CD4-positive, alpha-beta T cell (primary cell): Measurements from ENCODE around the gene EEF1AKMT3. TPM values are rescaled to one million over a fixed set of nuclear protein-coding genes. Genes with fewer than 3 reads are reported as not detected.

ENCODE experiments used
- ATAC-seq: fragments of 200-7000 bp; cut with Tn5 transposase; one replicate; pipeline ENCODE4 v1.10.0; 2022; ENCODE audit warnings: mild to moderate bottlenecking; ENCODE audit not compliant: poor library complexity
- CTCF ChIA-PET: fragments of 350-600 bp; sonication (Branson Sonifier 250); formaldehyde crosslinking; loops from one replicate; lab custom pipeline; 2021; ENCODE audit warnings: antibody characterized with exemption, inconsistent platforms; lab: Charles Lee
- POLR2A ChIA-PET: fragments of 350-600 bp; sonication (Branson Sonifier 250); formaldehyde crosslinking; loops from one replicate; lab custom pipeline; 2021; ENCODE audit warnings: antibody characterized with exemption, inconsistent platforms; lab: Charles Lee
- DNase-seq, 14 experiments: peaks; one replicate each; pipeline ENCODE4 v3.0.0-alpha.2; 2013 to 2020; ENCODE audit warnings: mixed read lengths in 2 of 14
- H3K27ac ChIP-seq, 2 donors: one replicate each; pipeline versions ENCODE4 v1.5.1 to v1.7.0; 2013; ENCODE audit warnings: low read length in 2 of 2, low read depth in 1 of 2, mild to moderate bottlenecking in 1 of 2
- H3K27me3 ChIP-seq, 2 experiments: 1 replicate in 1 of 2; 2 replicates in 1 of 2; pipeline versions ENCODE4 v1.6.1 to v1.7.0; 2013; ENCODE audit warnings: low read length in 2 of 2, control low read depth in 1 of 2, mild to moderate bottlenecking in 1 of 2, moderate library complexity in 1 of 2; ENCODE audit not compliant: insufficient read depth in 2 of 2, control insufficient read depth in 1 of 2
- H3K36me3 ChIP-seq: one replicate; pipeline ENCODE4 v1.6.1; 2013; ENCODE audit warnings: low read length, control low read depth; ENCODE audit not compliant: insufficient read depth
- H3K4me1 ChIP-seq: one replicate; pipeline ENCODE4 v1.6.1; 2013; ENCODE audit warnings: low read length, control low read depth; ENCODE audit not compliant: insufficient read depth
- H3K4me3 ChIP-seq: one replicate; pipeline ENCODE4 v1.5.1; 2013; ENCODE audit warnings: mild to moderate bottlenecking, low read length, moderate library complexity
- H3K9me3 ChIP-seq, 2 experiments: 1 replicate in 1 of 2; 2 replicates in 1 of 2; pipeline versions ENCODE4 v1.6.1 to v1.7.0; 2013; ENCODE audit warnings: low read length in 2 of 2, mild to moderate bottlenecking in 2 of 2, control low read depth in 1 of 2, moderate library complexity in 1 of 2; ENCODE audit not compliant: control insufficient read depth in 1 of 2, insufficient read depth in 1 of 2
- H3K27ac Mint-ChIP-seq: one replicate; pipeline ENCODE4 v1.8.0; 2020; ENCODE audit warnings: mixed read lengths
- H3K27me3 Mint-ChIP-seq: one replicate; pipeline ENCODE4 v1.8.0; 2021; ENCODE audit warnings: mixed read lengths
- H3K36me3 Mint-ChIP-seq: one replicate; pipeline ENCODE4 v1.8.0; 2021; ENCODE audit warnings: low read depth, mixed read lengths
- H3K4me1 Mint-ChIP-seq: one replicate; pipeline ENCODE4 v1.8.0; 2021; ENCODE audit warnings: low read depth, mixed read lengths
- H3K4me3 Mint-ChIP-seq: one replicate; pipeline ENCODE4 v1.8.0; 2020; ENCODE audit warnings: mild to moderate bottlenecking, mixed read lengths
- H3K9me3 Mint-ChIP-seq: one replicate; pipeline ENCODE4 v1.8.0; 2020; ENCODE audit warnings: mixed read lengths
- intact Hi-C, 2 experiments: fragments of 100-400 bp; cut with DNase I in 1 of 2; cut with micrococcal nuclease in 1 of 2; formaldehyde crosslinking; loops; one replicate each; pipeline versions ENCODE4 v1.15.1 to v1.9.0; 2023 to 2025; cut with DNase I, micrococcal nuclease
- total RNA-seq, 174 experiments: library from RNA in 2 of 174; stranded (reverse) in 2 of 174; gene quantifications; one replicate each; pipeline ENCODE4 v1.2.3 and lab custom pipeline; 2021 to 2026
- TF ChIP-seq, protein P1 (sequence below): fragments of 200-600 bp; IDR thresholded peaks from one replicate; pipeline ENCODE4 v1.8.0; 2022; ENCODE audit warnings: antibody characterized with exemption, mild to moderate bottlenecking

The EEF1AKMT3 gene
- total RNA-seq, 2 experiments from 2014 or later: 1.1 to 1.4 TPM

DNA sequence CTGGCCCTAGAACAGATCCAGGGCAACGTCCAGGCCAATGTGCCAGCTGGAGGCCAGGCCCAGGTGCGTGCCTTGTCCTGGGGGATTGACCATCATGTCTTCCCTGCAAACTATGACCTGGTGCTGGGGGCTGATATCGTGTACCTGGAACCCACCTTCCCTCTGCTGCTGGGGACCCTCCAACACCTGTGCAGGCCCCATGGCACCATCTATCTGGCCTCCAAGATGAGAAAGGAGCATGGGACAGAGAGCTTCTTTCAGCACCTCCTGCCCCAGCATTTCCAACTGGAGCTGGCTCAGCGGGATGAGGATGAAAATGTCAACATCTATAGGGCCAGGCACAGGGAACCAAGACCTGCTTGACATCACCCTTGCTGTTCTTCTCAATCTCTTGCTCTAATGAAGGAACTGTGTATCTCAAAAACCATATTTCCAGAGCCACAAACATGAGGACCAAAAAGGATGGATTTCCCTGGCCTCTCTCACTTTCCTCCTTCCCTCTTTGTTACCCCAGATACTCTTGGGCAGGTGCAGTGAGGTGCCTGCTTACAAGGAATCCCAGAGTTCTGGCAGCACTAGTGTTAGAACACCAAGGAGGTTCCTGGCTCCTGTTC is 8.0 kb downstream of the EEF1AKMT3 start:
- no peaks in the 10 kb centered on the region for H3K27me3 Mint-ChIP-seq
- peaks cover 2% of the 10 kb centered on the region for H3K36me3 ChIP-seq
- ChIA-PET POLR2A (interaction anchor here (1.1 to 2.0 kb wide), 3 partner anchors 8 to 24 kb away, joined by 3 to 15 read pairs (median 10); partner anchors contain the start of genes EEF1AKMT3 and METTL1), CTCF (interaction anchor here (1.2 to 2.1 kb wide), 3 partner anchors 8 to 125 kb away, joined by 3 to 6 read pairs (median 3); partner anchors contain the start of genes EEF1AKMT3 and METTL1)
- H3K4me3 Mint-ChIP-seq: peak overlapping the region; percentile 12
- TF ChIP-seq, protein P1, sequence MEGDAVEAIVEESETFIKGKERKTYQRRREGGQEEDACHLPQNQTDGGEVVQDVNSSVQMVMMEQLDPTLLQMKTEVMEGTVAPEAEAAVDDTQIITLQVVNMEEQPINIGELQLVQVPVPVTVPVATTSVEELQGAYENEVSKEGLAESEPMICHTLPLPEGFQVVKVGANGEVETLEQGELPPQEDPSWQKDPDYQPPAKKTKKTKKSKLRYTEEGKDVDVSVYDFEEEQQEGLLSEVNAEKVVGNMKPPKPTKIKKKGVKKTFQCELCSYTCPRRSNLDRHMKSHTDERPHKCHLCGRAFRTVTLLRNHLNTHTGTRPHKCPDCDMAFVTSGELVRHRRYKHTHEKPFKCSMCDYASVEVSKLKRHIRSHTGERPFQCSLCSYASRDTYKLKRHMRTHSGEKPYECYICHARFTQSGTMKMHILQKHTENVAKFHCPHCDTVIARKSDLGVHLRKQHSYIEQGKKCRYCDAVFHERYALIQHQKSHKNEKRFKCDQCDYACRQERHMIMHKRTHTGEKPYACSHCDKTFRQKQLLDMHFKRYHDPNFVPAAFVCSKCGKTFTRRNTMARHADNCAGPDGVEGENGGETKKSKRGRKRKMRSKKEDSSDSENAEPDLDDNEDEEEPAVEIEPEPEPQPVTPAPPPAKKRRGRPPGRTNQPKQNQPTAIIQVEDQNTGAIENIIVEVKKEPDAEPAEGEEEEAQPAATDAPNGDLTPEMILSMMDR: no peak
- H3K4me1 ChIP-seq: peaks cover 58% of the 10 kb centered on the region
- H3K9me3 Mint-ChIP-seq: no peaks in the 10 kb centered on the region
- no peaks in the 10 kb centered on the region for H3K9me3 ChIP-seq
- H3K27me3 ChIP-seq: no peaks in the 10 kb centered on the region
- DNase-seq: no peak
- no peak for ATAC-seq
- H3K4me3 ChIP-seq: no peak overlapping the region
- intact Hi-C loops: loop anchor here in 1 of 2 experiments (1.0 to 5.0 kb wide), 2 partner anchors 23 to 127 kb away; no protein-coding TSS in a partner anchor
- peak overlapping the region; percentile 78 to 82 for H3K27ac ChIP-seq
- H3K27ac Mint-ChIP-seq: peak overlapping the region; percentile 100
- H3K4me1 Mint-ChIP-seq: peaks cover 47% of the 10 kb centered on the region
- H3K36me3 Mint-ChIP-seq: peaks cover 16% of the 10 kb centered on the region

DNA sequence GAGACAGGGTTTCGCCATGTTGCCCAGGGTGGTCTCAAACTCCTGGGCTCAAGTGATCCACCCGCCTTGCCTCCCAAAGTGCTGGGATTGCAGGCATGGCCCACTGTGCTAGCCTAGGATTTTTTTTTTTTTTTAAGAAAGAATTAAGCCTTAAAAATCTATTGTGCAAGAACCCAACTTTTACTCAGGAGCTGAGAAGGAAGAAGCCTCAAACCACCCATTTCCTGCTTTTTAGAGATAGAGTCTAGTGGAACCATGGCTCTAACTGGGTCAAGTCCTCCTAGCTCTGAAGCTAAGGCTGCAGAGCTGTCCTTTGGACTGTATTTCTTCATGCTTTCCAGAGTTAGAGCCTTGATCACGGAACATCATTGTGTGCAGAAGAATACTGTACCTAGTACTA is 8.8 kb downstream of the EEF1AKMT3 start:
- peak in 4 of 14 experiments; percentile 17 to 62 (median 58) for DNase-seq
- Histone ChIP-seq H3K4me3 (no peak overlapping the region), H3K9me3 (no peaks in the 10 kb centered on the region), H3K27me3 (no peaks in the 10 kb centered on the region), H3K36me3 (peaks cover 11% of the 10 kb centered on the region), H3K27ac (peak overlapping the region; percentile 78 to 82), H3K4me1 (peaks cover 58% of the 10 kb centered on the region)
- POLR2A ChIA-PET: interaction anchor here (0.9 to 2.8 kb wide), 14 partner anchors 9 to 160 kb away, joined by 3 to 15 read pairs (median 4); partner anchors contain the start of genes ATP23, CTDSP2, CYP27B1 and EEF1AKMT3
- ATAC-seq: peak; percentile 11
- Mint-ChIP-seq H3K36me3 (peaks cover 25% of the 10 kb centered on the region), H3K27ac (peak overlapping the region; percentile 100), H3K27me3 (no peaks in the 10 kb centered on the region), H3K4me3 (peak overlapping the region; percentile 100), H3K4me1 (peaks cover 47% of the 10 kb centered on the region), H3K9me3 (no peaks in the 10 kb centered on the region)
- CTCF ChIA-PET: interaction anchor here (1.2 to 2.8 kb wide), 4 partner anchors 9 to 124 kb away, joined by 3 to 20 read pairs (median 4); partner anchors contain the start of genes EEF1AKMT3 and METTL1
- TF ChIP-seq, protein P1: no peak
- intact Hi-C loops: loop anchor here in 1 of 2 experiments (5.0 kb wide), 1 partner anchor 126 kb away; no protein-coding TSS in a partner anchor

DNA sequence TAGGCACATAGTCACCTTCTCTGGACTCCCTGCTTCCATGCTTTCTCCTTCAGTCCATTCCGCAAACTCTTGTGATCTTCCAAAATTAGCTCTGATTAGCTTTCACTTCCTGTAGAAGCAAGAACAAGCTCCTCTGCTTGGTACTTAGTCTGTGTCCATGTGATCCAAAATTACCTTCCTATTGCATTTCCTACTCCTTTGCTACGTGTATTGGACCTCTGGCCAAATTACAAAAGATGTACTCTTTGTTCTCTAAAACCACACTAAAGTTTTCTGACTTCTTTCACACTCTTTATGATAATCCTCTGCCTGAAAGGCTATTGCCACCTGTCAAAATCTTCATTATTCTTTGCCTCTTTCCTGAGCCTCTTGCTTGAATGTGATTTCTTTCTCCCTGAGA is 9.4 kb downstream of the EEF1AKMT3 start:
- Mint-ChIP-seq H3K36me3 (peaks cover 30% of the 10 kb centered on the region), H3K4me3 (peak overlapping the region; percentile 100), H3K27me3 (no peaks in the 10 kb centered on the region), H3K27ac (peak overlapping the region; percentile 100), H3K4me1 (peaks cover 47% of the 10 kb centered on the region), H3K9me3 (no peaks in the 10 kb centered on the region)
- TF ChIP-seq, protein P1: no peak
- no peaks in the 10 kb centered on the region for H3K27me3 ChIP-seq
- no peaks in the 10 kb centered on the region for H3K9me3 ChIP-seq
- peak overlapping the region; percentile 51 to 78 for H3K27ac ChIP-seq
- POLR2A ChIA-PET: interaction anchor here (0.9 to 2.8 kb wide), 14 partner anchors 10 to 159 kb away, joined by 3 to 15 read pairs (median 4); partner anchors contain the start of genes ATP23, CTDSP2, CYP27B1 and EEF1AKMT3
- peaks cover 16% of the 10 kb centered on the region for H3K36me3 ChIP-seq
- ATAC-seq (no peak), DNase-seq (peak in 1 of 14 experiments; percentile 22)
- H3K4me1 ChIP-seq: peaks cover 58% of the 10 kb centered on the region
- no peak overlapping the region for H3K4me3 ChIP-seq
- intact Hi-C loops: loop anchor here (1.0 to 5.0 kb wide), 5 partner anchors 10 to 126 kb away; partner anchors contain the start of genes EEF1AKMT3 (in 1 of the 2) and METTL1 (in 1 of the 2)
- CTCF ChIA-PET: interaction anchor here (1.2 to 2.8 kb wide), 4 partner anchors 10 to 124 kb away, joined by 3 to 20 read pairs (median 4); partner anchors contain the start of genes EEF1AKMT3 and METTL1
